RWPE2 (cell line): ENCODE results near the gene DNASE1L1.

ENCODE experiments used
- ATAC-seq: fragments of 200-7000 bp; cut with Tn5 transposase; 3 replicates; pipeline ENCODE4 v1.9.1; 2021; ENCODE audit warnings: low read depth
- DNase-seq: peaks from one replicate; pipeline ENCODE4 v3.0.0-alpha.2; 2020; ENCODE audit warnings: low spot score
- H3K27ac ChIP-seq: fragments of 450-650 bp; 2 replicates; pipeline ENCODE4 v1.5.1; 2017; ENCODE audit warnings: mild to moderate bottlenecking; ENCODE audit not compliant: poor library complexity, severe bottlenecking
- H3K27me3 ChIP-seq: fragments of 250-450 bp; sonication (Bioruptor Pico); 2 replicates; pipeline ENCODE4 v1.5.1; 2021; ENCODE audit warnings: mild to moderate bottlenecking, moderate library complexity; ENCODE audit not compliant: insufficient read depth, poor library complexity, severe bottlenecking
- H3K36me3 ChIP-seq: fragments of 250-450 bp; sonication (Bioruptor Pico); 2 replicates; pipeline ENCODE4 v1.5.1; 2020; ENCODE audit warnings: low read depth, mild to moderate bottlenecking, moderate library complexity
- H3K4me1 ChIP-seq: fragments of 250-450 bp; sonication (Bioruptor Pico); 2 replicates; pipeline ENCODE4 v1.5.1; 2021; ENCODE audit warnings: mild to moderate bottlenecking, moderate library complexity; ENCODE audit not compliant: insufficient read depth, poor library complexity, severe bottlenecking
- H3K4me3 ChIP-seq: fragments of 250-450 bp; sonication (Bioruptor Pico); 2 replicates; pipeline ENCODE4 v1.5.1; 2021; ENCODE audit warnings: mild to moderate bottlenecking, moderate library complexity; ENCODE audit not compliant: severe bottlenecking
- H3K9me3 ChIP-seq: fragments of 250-450 bp; sonication (Bioruptor Pico); 2 replicates; pipeline ENCODE4 v1.5.1; 2021; ENCODE audit warnings: mild to moderate bottlenecking, moderate library complexity; ENCODE audit not compliant: severe bottlenecking
- TF ChIP-seq, protein P1 (sequence below): fragments of 450-650 bp; IDR thresholded peaks from one replicate; pipeline ENCODE4 v1.5.1; 2017; ENCODE audit warnings: mild to moderate bottlenecking, moderate library complexity; ENCODE audit not compliant: poor library complexity, severe bottlenecking

DNASE1L1 gene

GRCh38 chrX:154358011-154358410, 51.0 kb downstream of the DNASE1L1 start:
- TF ChIP-seq, protein P1, sequence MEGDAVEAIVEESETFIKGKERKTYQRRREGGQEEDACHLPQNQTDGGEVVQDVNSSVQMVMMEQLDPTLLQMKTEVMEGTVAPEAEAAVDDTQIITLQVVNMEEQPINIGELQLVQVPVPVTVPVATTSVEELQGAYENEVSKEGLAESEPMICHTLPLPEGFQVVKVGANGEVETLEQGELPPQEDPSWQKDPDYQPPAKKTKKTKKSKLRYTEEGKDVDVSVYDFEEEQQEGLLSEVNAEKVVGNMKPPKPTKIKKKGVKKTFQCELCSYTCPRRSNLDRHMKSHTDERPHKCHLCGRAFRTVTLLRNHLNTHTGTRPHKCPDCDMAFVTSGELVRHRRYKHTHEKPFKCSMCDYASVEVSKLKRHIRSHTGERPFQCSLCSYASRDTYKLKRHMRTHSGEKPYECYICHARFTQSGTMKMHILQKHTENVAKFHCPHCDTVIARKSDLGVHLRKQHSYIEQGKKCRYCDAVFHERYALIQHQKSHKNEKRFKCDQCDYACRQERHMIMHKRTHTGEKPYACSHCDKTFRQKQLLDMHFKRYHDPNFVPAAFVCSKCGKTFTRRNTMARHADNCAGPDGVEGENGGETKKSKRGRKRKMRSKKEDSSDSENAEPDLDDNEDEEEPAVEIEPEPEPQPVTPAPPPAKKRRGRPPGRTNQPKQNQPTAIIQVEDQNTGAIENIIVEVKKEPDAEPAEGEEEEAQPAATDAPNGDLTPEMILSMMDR, result no peak
- no peaks in the 10 kb centered on the region for H3K9me3 ChIP-seq
- no peak overlapping the region for H3K4me3 ChIP-seq
- H3K4me1 ChIP-seq, result no peaks in the 10 kb centered on the region
- H3K27ac ChIP-seq, result no peak overlapping the region
- no peaks in the 10 kb centered on the region for H3K27me3 ChIP-seq
- DNase-seq (no peak), ATAC-seq (no peak)
- peaks cover 97% of the 10 kb centered on the region for H3K36me3 ChIP-seq

- no peaks in the 10 kb centered on the region for H3K27me3 ChIP-seq
- DNase-seq (no peak), ATAC-seq (no peak)
- H3K27ac ChIP-seq, result no peak overlapping the region
- H3K4me1 ChIP-seq, result no peaks in the 10 kb centered on the region
- H3K4me3 ChIP-seq, result no peak overlapping the region
- no peaks in the 10 kb centered on the region for H3K9me3 ChIP-seq
- TF ChIP-seq, protein P1, result no peak
- H3K36me3 ChIP-seq, result peaks cover 97% of the 10 kb centered on the region
Measured at GRCh38 chrX:154357205-154357604, 51.8 kb downstream of the DNASE1L1 start.

DNA sequence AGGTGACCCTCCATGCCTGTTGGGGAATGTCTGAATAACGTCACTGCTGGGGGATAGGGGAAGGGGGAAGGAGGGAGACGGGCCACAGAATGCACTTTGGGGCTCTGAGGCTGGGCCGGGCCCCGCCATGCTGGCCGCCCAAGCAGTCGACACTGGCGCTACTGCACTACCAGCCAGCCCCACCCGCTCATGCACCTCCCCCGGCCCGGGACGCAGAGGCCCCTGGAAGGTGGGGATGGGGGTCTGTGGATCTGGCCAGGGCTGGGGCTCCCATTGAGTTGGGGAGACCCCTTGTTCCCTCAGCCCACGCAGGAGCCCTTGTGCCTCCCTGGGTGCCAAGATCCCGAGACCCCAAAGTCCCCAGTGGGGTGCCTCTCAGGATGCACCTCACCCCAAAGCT, 52.5 kb downstream of the DNASE1L1 start:
- no peaks in the 10 kb centered on the region for H3K27me3 ChIP-seq
- no peak for DNase-seq
- no peak overlapping the region for H3K4me3 ChIP-seq
- H3K4me1 ChIP-seq, result no peaks in the 10 kb centered on the region
- H3K36me3 ChIP-seq, result peaks cover 97% of the 10 kb centered on the region
- no peaks in the 10 kb centered on the region for H3K9me3 ChIP-seq
- no peak for ATAC-seq
- H3K27ac ChIP-seq, result no peak overlapping the region
- TF ChIP-seq, protein P1, result no peak

DNA sequence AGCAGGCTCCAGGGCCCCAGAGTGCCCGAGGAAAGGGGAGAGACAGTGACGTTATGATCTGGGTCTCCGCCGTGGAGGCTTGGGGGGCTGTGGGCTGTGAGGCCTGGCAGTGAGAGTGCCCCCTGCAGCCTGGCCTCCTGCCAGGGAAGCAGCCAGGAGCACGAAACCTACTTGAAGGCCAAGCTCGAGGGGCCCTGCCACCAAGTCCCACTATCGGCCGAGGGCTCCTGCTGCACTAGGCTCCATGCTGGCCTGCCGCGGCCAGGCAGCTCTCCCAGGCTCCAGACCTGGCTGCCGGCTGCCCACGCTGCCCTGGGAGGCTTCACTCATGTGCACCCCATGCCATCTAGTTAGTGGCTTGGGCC, 53.3 kb downstream of the DNASE1L1 start:
- Histone ChIP-seq H3K27me3 (no peaks in the 10 kb centered on the region), H3K4me3 (no peak overlapping the region), H3K4me1 (no peaks in the 10 kb centered on the region), H3K36me3 (peaks cover 99% of the 10 kb centered on the region), H3K9me3 (no peaks in the 10 kb centered on the region), H3K27ac (no peak overlapping the region)
- TF ChIP-seq, protein P1, result no peak
- no peak for ATAC-seq
- no peak for DNase-seq

GRCh38 chrX:154355094-154355775, 53.8 kb downstream of the DNASE1L1 start:
- peaks cover 99% of the 10 kb centered on the region for H3K36me3 ChIP-seq
- H3K4me1 ChIP-seq, result no peaks in the 10 kb centered on the region
- no peak overlapping the region for H3K27ac ChIP-seq
- no peak for ATAC-seq
- no peak overlapping the region for H3K4me3 ChIP-seq
- TF ChIP-seq, protein P1, result no peak
- H3K27me3 ChIP-seq, result no peaks in the 10 kb centered on the region
- no peaks in the 10 kb centered on the region for H3K9me3 ChIP-seq
- no peak for DNase-seq
